BJ (cell line): ENCODE results near the gene IL17C. TPM values are rescaled to one million over a fixed set of nuclear protein-coding genes. Genes with fewer than 3 reads are reported as not detected.

Experiments
- CTCF ChIA-PET: fragments of 350-600 bp; formaldehyde crosslinking; extraction: SDS; loops from one replicate; lab custom pipeline; 2021; ENCODE audit warnings: antibody characterized with exemption, inconsistent platforms; lab: Yijun Ruan, JAX
- POLR2A ChIA-PET: fragments of 300-600 bp; sonication (Branson Sonifier 250); formaldehyde crosslinking; extraction: SDS; loops from one replicate; lab custom pipeline; 2021; ENCODE audit warnings: antibody characterized with exemption; lab: Charles Lee
- DNase-seq: peaks from one replicate; pipeline ENCODE4 v3.0.0-alpha.2; 2011; ENCODE audit warnings: low read depth
- H3K27me3 ChIP-seq: 2 replicates; pipeline ENCODE4 v1.6.0; 2011; ENCODE audit warnings: low read length; ENCODE audit not compliant: control insufficient read depth, insufficient read depth
- H3K36me3 ChIP-seq: 2 replicates; pipeline ENCODE4 v1.5.1; 2011; ENCODE audit warnings: low read length; ENCODE audit not compliant: control insufficient read depth, insufficient read depth
- H3K4me3 ChIP-seq: 2 replicates; pipeline ENCODE4 v1.5.1; 2011; ENCODE audit warnings: low read depth, mild to moderate bottlenecking, control low read depth, low read length
- CTCF ChIP-seq: IDR thresholded peaks from 2 replicates; pipeline ENCODE4 v1.5.1; 2011; ENCODE audit warnings: low read depth, mild to moderate bottlenecking, control low read depth, inconsistent platforms, low read length, moderate library complexity; ENCODE audit not compliant: insufficient read depth
- polyA plus RNA-seq: library from polyadenylated mRNA; depleted of rRNA; stranded (reverse); fragments of >200 nt; gene quantifications from 2 replicates; pipeline ENCODE4 v1.2.3, GENCODE V29; 2011

Gene IL17C
- polyA plus RNA-seq, 1 experiment: not detected

DNA sequence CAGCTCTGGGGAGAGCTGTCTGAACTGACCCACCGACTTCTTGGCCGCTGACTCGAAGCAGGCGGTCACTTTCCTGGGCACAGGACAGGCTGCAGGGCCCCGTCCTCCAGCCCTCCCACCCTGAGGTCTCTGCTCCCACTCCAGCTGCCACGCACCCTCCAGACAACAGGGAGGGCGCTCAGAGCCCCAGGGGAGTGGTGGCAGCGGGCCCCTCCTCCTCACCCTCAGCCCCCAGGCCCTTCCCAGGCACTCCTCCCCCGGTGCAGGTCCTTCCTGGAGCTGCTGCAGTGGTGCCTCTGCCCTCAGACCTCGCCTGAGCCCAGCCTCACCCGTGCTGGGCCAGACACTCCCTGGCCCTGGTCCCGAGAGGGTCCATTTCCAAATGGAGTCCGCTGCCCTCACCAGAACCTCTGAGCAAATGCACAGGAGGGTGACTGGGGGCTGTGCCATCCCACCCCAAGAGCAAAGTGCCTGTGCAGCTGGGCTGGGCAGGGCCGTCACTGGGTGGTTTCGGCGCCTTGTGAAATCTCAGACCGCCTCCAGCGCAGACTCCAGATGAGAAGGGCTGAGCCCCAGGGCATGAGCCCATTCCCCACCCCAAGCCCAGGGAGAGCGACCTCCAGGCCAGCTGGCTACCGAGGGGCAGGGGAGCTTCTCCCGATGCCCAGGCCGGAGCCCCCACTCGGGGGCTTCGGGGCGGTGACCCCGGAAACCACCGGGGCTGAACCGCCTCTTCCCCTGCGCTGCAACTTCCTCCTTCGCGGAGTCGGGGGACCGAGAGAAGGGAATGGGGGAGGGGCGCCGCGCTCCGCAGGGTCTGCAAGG, 11.8 kb downstream of the IL17C start:
- DNase-seq: no peak
- CTCF ChIA-PET: interaction anchor here (1.5 kb wide), 1 partner anchor 11 kb away, joined by 3 read pairs; no protein-coding TSS in a partner anchor
- peak overlapping the region; percentile 86 for H3K4me3 ChIP-seq
- H3K27me3 ChIP-seq: no peaks in the 10 kb centered on the region
- POLR2A ChIA-PET: no interaction called here
- H3K36me3 ChIP-seq: peaks cover 4% of the 10 kb centered on the region
- TF ChIP-seq CTCF: no peak

DNA sequence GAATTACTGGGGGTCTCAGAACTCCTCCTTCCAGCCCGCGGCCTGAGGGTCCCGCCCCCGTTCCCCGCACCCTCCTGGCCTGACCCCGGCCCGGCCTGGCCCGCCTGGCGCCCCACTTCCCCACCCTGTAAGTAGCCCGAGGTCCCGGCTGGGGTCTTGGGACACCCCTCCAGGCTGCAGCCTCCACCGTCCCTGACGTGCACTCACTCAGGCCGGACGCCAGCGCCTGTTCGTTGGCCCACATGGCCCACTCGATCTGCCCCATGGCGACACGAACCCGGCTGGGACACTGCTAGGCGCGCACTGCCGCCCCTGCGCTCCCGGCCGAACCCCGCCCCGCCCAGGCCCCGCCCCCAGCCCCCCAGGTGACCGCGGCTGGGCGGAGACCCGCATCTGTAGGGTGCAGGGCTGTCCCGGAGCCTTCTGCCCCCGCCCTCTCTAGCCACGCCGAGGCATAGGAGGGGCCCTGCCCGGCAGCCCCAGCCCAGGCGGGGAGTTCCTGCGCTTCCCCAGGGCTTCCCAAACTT, 12.4 kb downstream of the IL17C start, which contains the start of gene CYBA:
TSS of gene CYBA (minus strand) at position 305 of the 527 bp plus-strand sequence. CDS start at position 265, 40 bp downstream.
- DNase-seq: no peak
- peaks cover 6% of the 10 kb centered on the region for H3K36me3 ChIP-seq
- H3K27me3 ChIP-seq: no peaks in the 10 kb centered on the region
- CTCF ChIA-PET: no interaction called here
- no peak for TF ChIP-seq CTCF
- POLR2A ChIA-PET: no interaction called here
- peak within 1 kb of the TSS; percentile 86 for H3K4me3 ChIP-seq

GRCh38 chr16:88651276-88651988, 13.1 kb downstream of the IL17C start:
- Histone ChIP-seq H3K4me3 (peak overlapping the region; percentile 86), H3K27me3 (no peaks in the 10 kb centered on the region), H3K36me3 (peaks cover 6% of the 10 kb centered on the region)
- TF ChIP-seq CTCF: no peak
- ChIA-PET POLR2A (no interaction called here), CTCF (interaction anchor here (0.5 kb wide), 1 partner anchor 13 kb away, joined by 4 read pairs; no protein-coding TSS in a partner anchor)
- DNase-seq: no peak

DNA sequence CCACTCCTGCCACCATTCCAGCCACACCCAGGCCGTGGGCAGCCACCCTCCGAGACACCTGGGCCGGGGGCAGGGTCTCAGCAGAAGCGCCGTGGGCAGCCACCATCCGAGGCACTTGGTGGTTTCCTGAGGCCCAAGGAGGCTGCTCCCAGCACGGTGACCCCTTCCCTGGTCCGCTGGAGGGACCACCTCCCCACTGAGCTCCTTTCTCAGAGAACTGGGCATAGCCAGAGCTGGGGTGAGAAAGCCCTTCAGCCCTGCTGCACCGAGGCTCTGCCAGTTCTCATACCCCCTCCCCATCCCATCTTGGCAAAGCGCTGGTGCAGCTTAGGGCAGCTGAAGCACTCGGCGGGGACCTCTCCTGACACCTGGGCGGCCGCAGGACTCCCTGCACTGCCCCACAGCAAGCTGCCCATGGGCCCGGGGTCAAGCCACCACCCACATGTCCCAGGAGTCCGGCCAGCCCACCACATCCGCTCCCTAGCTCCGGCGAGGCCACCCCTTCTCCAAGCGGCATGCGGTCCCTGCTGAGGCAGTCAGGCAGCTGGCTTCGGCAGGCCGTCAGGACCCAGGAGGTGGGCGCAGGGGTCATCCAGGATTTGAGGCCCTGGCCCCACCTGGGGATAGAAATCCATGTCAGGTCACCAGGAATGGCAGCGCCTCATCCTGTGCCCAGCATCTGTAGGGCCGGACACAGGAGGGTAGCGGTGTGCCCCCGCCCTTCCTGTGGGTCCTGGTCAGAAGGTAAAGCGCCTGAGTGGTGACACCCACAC, 13.8 kb downstream of the IL17C start:
- Histone ChIP-seq H3K27me3 (no peaks in the 10 kb centered on the region), H3K36me3 (peaks cover 6% of the 10 kb centered on the region), H3K4me3 (no peak overlapping the region)
- DNase-seq: no peak
- no peak for TF ChIP-seq CTCF
- ChIA-PET POLR2A (no interaction called here), CTCF (interaction anchor here (0.5 kb wide), 1 partner anchor 12 kb away, joined by 4 read pairs; no protein-coding TSS in a partner anchor)

DNA sequence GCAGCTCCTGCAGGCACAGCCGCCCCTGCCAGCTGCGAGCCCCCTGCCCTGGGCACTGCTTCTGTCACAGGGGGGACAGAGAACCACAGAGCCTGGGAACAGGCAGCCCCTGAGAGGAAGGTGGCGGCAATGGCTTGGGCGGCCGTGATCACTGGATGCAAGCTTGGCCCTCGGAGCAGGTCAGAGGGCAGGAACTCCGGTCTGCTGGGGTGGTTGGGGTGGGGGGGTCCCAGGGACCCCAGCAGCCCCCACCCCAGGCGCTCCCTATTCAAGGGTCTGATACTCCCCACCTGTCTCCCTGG, 14.3 kb downstream of the IL17C start:
- no peak for DNase-seq
- POLR2A ChIA-PET: no interaction called here
- H3K27me3 ChIP-seq: no peaks in the 10 kb centered on the region
- CTCF ChIA-PET: no interaction called here
- TF ChIP-seq CTCF: no peak
- no peak overlapping the region for H3K4me3 ChIP-seq
- peaks cover 6% of the 10 kb centered on the region for H3K36me3 ChIP-seq
